ENCODE results near the gene HDAC4. TPM values are rescaled to one million over a fixed set of nuclear protein-coding genes. Genes with fewer than 3 reads are reported as not detected.

Gene HDAC4
- polyA plus RNA-seq, 1 experiment: 4.4 TPM

DNA sequence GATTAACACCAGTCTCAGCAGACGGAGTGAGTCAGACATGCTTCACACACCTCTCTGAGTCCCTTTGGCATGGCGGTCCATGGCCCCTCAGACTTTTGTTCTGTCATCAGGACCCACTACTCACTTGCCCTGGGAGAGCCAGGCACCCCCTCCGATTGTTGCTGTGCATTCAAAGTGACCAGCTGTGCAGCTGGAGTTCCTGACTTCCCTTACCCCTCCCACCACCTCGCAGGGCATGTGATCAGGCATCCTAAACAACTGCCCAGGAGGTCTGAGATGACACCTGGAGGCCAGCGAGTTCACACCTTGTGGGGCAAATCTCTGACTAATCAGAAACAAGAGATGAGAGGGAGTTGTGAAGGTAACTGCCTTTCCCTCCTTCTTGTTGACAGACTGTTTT lies 35.3 kb upstream of the HDAC4 start:
- Histone ChIP-seq H3K27me3 (ENCODE audit: control insufficient read depth, insufficient read depth, low read length) (peaks cover 11% of the 10 kb centered on the region), H3K36me3 (ENCODE audit: control insufficient read depth, insufficient read depth, low read length) (no peaks in the 10 kb centered on the region), H3K4me3 (ENCODE audit: low read depth, low read length) (no peak overlapping the region)
- TF ChIP-seq, protein P1, sequence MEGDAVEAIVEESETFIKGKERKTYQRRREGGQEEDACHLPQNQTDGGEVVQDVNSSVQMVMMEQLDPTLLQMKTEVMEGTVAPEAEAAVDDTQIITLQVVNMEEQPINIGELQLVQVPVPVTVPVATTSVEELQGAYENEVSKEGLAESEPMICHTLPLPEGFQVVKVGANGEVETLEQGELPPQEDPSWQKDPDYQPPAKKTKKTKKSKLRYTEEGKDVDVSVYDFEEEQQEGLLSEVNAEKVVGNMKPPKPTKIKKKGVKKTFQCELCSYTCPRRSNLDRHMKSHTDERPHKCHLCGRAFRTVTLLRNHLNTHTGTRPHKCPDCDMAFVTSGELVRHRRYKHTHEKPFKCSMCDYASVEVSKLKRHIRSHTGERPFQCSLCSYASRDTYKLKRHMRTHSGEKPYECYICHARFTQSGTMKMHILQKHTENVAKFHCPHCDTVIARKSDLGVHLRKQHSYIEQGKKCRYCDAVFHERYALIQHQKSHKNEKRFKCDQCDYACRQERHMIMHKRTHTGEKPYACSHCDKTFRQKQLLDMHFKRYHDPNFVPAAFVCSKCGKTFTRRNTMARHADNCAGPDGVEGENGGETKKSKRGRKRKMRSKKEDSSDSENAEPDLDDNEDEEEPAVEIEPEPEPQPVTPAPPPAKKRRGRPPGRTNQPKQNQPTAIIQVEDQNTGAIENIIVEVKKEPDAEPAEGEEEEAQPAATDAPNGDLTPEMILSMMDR (IDR thresholded peaks at IDR 0.05; ENCODE audit: insufficient read depth, low read depth, low read length): no peak
- POLR2A ChIA-PET: no interaction called here
- CTCF ChIA-PET: no interaction called here
- no peak for DNase-seq (ENCODE audit: low read depth)

DNA sequence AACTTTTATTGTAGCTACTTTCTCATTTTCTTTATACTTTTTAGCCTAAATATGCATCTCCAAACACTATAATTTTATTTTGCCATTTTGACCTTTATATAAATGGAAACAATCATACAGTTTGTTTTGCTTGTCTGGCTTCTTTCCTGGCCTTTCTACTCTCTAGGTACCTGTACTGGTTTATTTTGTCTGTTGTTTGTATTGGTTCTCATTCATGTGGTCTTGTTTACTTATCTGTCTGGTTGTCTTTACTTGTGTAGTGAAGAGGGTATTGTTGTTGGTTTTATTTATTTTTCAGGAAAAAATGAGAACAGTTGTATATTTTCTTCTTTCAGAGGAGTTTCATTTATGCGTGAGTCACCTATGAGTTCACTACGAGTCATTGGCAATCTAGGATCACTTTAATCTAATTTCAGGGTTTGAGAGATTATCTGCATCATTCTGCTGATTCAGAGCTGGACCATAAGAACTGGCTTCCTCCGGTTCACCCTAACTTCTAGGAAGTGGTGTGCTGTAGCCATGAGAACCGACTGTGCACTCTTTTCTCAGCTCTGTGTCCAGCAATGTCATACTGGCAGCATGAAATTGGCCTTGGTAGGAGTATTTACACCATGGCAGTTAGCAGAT lies 33.1 kb upstream of the HDAC4 start:
- Histone ChIP-seq H3K4me3 (ENCODE audit: low read depth, low read length) (no peak overlapping the region), H3K27me3 (ENCODE audit: control insufficient read depth, insufficient read depth, low read length) (0 out of 2 replicates have a peak, but pooled peaks cover 2% of the 10 kb centered on the region), H3K36me3 (ENCODE audit: control insufficient read depth, insufficient read depth, low read length) (no peaks in the 10 kb centered on the region)
- ChIA-PET CTCF (no interaction called here), POLR2A (no interaction called here)
- TF ChIP-seq, protein P1 (IDR thresholded peaks at IDR 0.05; ENCODE audit: insufficient read depth, low read depth, low read length): no peak
- DNase-seq (ENCODE audit: low read depth): no peak

DNA sequence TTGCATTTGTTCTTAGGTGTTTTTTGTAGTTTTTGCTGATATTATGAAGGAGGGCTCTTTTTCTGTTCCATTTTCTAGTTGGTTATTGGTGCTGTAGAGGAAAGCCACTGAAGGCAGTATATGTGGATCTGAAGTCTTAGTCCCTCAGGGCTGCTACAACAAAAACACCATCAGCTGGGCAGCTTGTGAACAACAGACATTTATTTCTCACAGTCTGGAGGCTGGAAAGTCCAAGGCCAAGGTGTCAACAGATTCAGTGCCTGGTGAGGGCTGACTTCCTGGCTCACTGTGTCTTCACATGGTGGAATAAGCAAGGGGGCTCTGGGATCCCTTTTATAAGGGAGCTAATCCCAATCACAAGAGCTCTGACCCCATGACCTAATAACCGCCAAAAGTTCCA lies 31.4 kb upstream of the HDAC4 start:
- Histone ChIP-seq H3K36me3 (ENCODE audit: control insufficient read depth, insufficient read depth, low read length) (no peaks in the 10 kb centered on the region), H3K27me3 (ENCODE audit: control insufficient read depth, insufficient read depth, low read length) (0 out of 2 replicates have a peak, but pooled peaks cover 2% of the 10 kb centered on the region), H3K4me3 (ENCODE audit: low read depth, low read length) (no peak overlapping the region)
- CTCF ChIA-PET: interaction anchor here (0.6 kb wide), 1 partner anchor 1487 kb away, joined by 3 read pairs; no protein-coding TSS in a partner anchor
- DNase-seq (ENCODE audit: low read depth): no peak
- TF ChIP-seq, protein P1 (IDR thresholded peaks at IDR 0.05; ENCODE audit: insufficient read depth, low read depth, low read length): no peak
- POLR2A ChIA-PET: no interaction called here

DNA sequence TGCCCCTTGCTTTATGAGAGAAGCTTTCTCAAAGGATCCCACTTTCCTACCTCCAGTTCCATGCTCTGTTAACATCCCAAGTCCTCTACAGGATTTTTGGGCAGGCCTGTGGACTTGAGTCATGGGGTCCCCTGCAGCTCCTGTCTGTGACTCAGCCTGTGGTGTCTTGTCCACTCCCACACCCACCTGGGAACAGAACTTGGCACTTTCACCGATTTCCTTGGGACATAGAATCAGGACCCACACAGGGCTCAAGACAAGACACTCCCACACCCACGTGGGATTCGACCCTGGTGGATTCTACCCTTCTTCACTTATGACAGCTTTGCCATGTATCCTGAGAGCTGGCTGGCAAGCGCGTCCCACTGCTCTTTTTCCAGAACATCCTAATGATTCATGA lies 30.7 kb upstream of the HDAC4 start:
- POLR2A ChIA-PET: no interaction called here
- H3K4me3 ChIP-seq (ENCODE audit: low read depth, low read length): no peak overlapping the region
- H3K36me3 ChIP-seq (ENCODE audit: control insufficient read depth, insufficient read depth, low read length): no peaks in the 10 kb centered on the region
- 0 out of 2 replicates have a peak, but pooled peaks cover 2% of the 10 kb centered on the region for H3K27me3 ChIP-seq (ENCODE audit: control insufficient read depth, insufficient read depth, low read length)
- CTCF ChIA-PET: interaction anchor here (0.7 kb wide), 1 partner anchor 68 kb away, joined by 3 read pairs; no protein-coding TSS in a partner anchor
- DNase-seq (ENCODE audit: low read depth): no peak
- TF ChIP-seq, protein P1 (IDR thresholded peaks at IDR 0.05; ENCODE audit: insufficient read depth, low read depth, low read length): no peak

DNA sequence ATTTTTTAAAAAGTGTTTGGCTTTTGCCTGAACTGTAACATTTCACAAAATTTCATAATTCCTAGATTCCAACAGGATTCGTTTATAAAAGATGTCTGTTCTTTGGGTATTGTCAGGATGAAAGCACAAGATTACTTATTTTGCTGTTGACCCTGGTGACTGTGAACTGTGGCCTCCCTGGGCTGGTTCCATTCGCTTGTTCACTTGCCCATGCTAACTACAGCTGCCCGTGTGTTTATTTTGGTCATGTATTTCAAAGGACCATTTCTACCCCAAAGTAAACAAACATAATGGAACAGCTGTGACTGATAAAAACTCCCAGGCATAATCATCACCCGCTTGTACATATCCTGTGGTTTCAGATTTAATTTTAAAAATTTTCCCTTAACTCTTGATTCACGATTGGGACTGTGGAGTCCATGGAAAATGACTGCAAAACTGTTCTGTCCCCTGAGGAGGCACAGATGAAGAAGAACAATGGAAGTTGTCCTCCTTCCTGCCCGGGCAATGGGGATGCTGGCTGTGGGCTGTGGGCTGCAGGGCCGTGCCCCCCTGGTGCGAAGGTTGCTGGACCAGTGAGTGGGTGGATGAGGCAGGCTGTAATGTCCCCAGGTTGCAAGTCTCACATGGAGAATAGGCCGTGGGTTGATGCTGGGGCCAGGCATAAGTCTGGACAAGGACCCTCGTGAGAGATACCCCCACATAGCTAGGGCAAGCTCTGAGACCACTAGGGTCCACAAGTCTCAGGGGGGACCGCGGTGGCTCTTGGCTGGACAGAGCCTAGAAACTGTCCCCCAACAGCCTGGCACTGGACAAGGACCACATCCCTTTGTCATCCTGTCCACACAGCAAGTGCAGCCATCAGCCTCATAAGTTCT lies 28.9 kb upstream of the HDAC4 start:
- ChIA-PET POLR2A (no interaction called here), CTCF (no interaction called here)
- no peak for DNase-seq (ENCODE audit: low read depth)
- Histone ChIP-seq H3K36me3 (ENCODE audit: control insufficient read depth, insufficient read depth, low read length) (no peaks in the 10 kb centered on the region), H3K4me3 (ENCODE audit: low read depth, low read length) (no peak overlapping the region), H3K27me3 (ENCODE audit: control insufficient read depth, insufficient read depth, low read length) (0 out of 2 replicates have a peak, but pooled peaks cover 3% of the 10 kb centered on the region)
- TF ChIP-seq, protein P1 (IDR thresholded peaks at IDR 0.05; ENCODE audit: insufficient read depth, low read depth, low read length): no peak
